Upper lobe of right lung (tissue), 1 donor: ENCODE data around the gene F10. TPM values are rescaled to one million over a fixed set of nuclear protein-coding genes. Genes with fewer than 3 reads are reported as not detected.

Experiments used
- ATAC-seq: fragments of 200-7000 bp; cut with Tn5 transposase; one replicate; pipeline ENCODE4 v1.9.1; 2020; ENCODE audit warnings: mild to moderate bottlenecking, moderate library complexity
- DNase-seq: peaks from one replicate; pipeline ENCODE4 v3.0.0-alpha.2; 2020
- H3K27ac ChIP-seq: fragments of 200-600 bp; one replicate; pipeline ENCODE4 v1.8.0; 2022
- H3K27me3 ChIP-seq: fragments of 200-600 bp; one replicate; pipeline ENCODE4 v1.8.0; 2022; ENCODE audit warnings: mild to moderate bottlenecking
- H3K36me3 ChIP-seq: fragments of 200-600 bp; one replicate; pipeline ENCODE4 v1.8.0; 2022
- H3K4me1 ChIP-seq: fragments of 200-600 bp; one replicate; pipeline ENCODE4 v1.8.0; 2022
- H3K4me3 ChIP-seq: fragments of 200-600 bp; one replicate; pipeline ENCODE4 v1.8.0; 2022; ENCODE audit warnings: mild to moderate bottlenecking
- H3K9me3 ChIP-seq: fragments of 200-600 bp; one replicate; pipeline ENCODE4 v1.8.0; 2022
- CTCF ChIP-seq: fragments of 200-600 bp; IDR thresholded peaks from one replicate; pipeline ENCODE4 v1.8.0; 2022; ENCODE audit warnings: antibody characterized with exemption
- intact Hi-C: fragments of 100-400 bp; cut with DNase I; formaldehyde crosslinking; loops from one replicate; pipeline ENCODE4 v1.11.0; 2022
- total RNA-seq: library from RNA; stranded (reverse); fragmentation: NEBNext Ultra II Directional; extraction: Animal tissue kit (Norgen Biotek cat#: 25700); gene quantifications from one replicate; pipeline ENCODE4 v1.2.1, GENCODE V29; 2021
- donor health status: DM: no; HTN: yes; CAD: no; lungs with severe emphysema.

F10 gene
- total RNA-seq, 1 donor from 2014 or later: 7.9 TPM

DNA sequence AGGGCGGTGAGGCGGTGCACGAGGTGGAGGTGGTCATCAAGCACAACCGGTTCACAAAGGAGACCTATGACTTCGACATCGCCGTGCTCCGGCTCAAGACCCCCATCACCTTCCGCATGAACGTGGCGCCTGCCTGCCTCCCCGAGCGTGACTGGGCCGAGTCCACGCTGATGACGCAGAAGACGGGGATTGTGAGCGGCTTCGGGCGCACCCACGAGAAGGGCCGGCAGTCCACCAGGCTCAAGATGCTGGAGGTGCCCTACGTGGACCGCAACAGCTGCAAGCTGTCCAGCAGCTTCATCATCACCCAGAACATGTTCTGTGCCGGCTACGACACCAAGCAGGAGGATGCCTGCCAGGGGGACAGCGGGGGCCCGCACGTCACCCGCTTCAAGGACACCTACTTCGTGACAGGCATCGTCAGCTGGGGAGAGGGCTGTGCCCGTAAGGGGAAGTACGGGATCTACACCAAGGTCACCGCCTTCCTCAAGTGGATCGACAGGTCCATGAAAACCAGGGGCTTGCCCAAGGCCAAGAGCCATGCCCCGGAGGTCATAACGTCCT is 26.4 kb downstream of the F10 start:
- H3K4me3 ChIP-seq: no peak overlapping the region
- no peak overlapping the region for H3K27ac ChIP-seq
- intact Hi-C loops: no loop called here
- DNase-seq (no peak), ATAC-seq (no peak)
- H3K9me3 ChIP-seq: no peaks in the 10 kb centered on the region
- H3K4me1 ChIP-seq: peaks cover 10% of the 10 kb centered on the region
- no peak for TF ChIP-seq CTCF
- H3K36me3 ChIP-seq: no peaks in the 10 kb centered on the region
- no peaks in the 10 kb centered on the region for H3K27me3 ChIP-seq

DNA sequence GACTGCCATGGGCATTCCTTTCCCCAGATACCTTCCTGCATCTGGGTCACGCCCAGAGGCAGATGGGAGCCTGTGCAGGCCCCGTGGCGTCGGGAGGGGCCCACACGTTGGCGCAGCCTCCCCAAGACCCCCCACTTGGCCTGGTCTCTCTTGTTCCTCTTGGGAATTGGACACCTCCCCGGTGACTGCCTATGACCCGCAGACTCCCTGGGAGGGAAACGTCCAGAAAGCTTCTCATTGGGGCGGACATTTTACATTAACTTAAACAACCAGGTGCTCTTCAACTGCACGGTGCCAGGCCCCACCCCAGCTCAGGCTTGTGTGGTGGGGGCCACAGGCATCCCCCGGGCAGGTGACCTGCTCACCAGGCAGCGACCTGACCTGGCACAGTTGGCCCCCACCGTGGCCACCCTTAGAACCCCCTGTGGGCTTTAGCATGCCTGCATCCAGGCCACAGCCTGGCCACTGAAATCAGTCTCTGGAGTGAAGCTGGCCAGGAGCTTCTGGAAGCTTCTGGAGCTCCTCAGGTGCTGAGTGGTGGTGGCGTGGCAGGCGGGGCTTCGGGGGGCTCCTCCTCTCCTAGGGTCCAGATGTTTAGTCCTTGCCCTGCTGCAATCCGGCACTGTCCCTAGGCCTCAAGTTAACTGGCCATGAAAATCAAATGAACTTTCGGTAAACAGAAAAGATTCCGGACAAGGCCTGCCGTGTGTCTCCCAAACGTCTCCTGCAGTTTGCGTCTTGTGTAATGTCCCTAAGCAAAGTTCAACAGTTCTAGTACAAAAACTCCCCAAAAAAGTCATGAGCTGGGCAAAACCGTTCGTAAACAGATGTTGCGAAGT is 27.3 kb downstream of the F10 start:
- no peaks in the 10 kb centered on the region for H3K36me3 ChIP-seq
- H3K9me3 ChIP-seq: no peaks in the 10 kb centered on the region
- intact Hi-C loops: no loop called here
- ATAC-seq (no peak), DNase-seq (no peak)
- H3K4me1 ChIP-seq: peaks cover 10% of the 10 kb centered on the region
- H3K4me3 ChIP-seq: no peak overlapping the region
- no peak overlapping the region for H3K27ac ChIP-seq
- no peaks in the 10 kb centered on the region for H3K27me3 ChIP-seq
- TF ChIP-seq CTCF: no peak

- ATAC-seq: no peak
- Histone ChIP-seq H3K27ac (no peak overlapping the region), H3K27me3 (no peaks in the 10 kb centered on the region), H3K36me3 (no peaks in the 10 kb centered on the region), H3K4me3 (no peak overlapping the region), H3K4me1 (peaks cover 10% of the 10 kb centered on the region), H3K9me3 (no peaks in the 10 kb centered on the region)
- TF ChIP-seq CTCF: no peak
- intact Hi-C loops: no loop called here
- no peak for DNase-seq
These were observed 28.2 kb downstream of the F10 start for GRCh38 chr13:113150550-113151365.

DNA sequence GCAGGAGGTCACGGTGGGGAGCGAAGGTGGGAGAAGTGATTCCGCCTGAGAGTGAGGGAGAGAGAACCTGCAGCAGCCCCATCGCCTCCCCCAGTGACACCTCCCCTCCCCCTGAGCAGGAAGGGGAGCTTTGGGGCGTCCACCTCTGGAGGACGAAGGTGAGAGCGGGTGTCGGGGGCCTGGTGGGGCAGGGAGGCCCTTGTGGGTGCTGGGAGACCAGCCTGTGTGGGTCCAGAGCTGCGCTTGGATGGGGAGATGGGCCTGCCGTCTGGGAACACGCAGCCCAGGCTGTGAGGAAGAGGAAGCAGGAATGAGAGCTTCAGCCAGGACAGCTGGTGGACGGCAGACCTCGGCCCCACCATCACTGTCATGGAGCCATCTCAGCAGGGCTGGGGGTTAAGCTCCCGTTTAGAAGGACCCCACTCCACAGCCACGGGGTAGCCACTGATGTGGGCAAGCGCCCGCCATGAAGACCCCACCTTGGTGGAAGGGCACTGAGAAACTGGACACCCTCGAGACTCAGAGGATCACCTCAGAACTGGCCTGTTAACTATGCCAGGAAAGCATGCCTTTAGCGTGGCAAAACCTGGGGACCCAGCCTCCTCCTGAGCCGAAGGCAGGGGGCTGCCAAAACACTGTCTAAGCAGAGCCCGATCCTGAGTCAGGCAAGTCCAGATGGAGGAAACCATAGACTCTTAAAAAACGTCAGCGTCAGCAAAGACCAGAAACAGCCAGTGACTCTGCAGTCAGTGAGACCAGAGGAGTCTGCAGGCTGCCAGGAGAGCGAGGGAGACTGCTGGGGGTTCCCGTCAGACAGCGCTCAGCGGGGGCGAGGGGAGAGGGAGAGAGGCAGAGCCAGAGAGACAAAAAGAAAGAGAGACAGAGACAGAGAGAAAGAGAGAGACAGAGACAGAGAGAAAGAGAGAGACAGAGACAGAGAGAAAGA is 29.4 kb downstream of the F10 start:
- no peak overlapping the region for H3K27ac ChIP-seq
- peaks cover 10% of the 10 kb centered on the region for H3K4me1 ChIP-seq
- H3K9me3 ChIP-seq: no peaks in the 10 kb centered on the region
- TF ChIP-seq CTCF: no peak
- H3K36me3 ChIP-seq: no peaks in the 10 kb centered on the region
- intact Hi-C loops: no loop called here
- ATAC-seq: no peak
- no peak overlapping the region for H3K4me3 ChIP-seq
- no peaks in the 10 kb centered on the region for H3K27me3 ChIP-seq
- DNase-seq: no peak

DNA sequence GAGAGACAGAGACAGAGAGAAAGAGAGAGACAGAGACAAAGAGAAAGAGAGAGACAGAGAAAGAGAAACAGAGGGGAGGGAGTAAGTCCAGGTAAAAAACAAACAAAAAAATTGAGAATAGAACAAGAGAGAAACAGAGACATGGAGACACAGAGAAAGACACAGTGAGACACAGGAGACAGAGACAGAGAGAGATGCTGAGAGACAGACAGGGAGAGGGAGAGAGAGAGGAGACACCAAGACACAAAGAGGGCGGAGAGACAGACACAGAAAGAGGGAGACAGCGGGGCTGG is 30.0 kb downstream of the F10 start:
- intact Hi-C loops: no loop called here
- no peak for ATAC-seq
- H3K4me3 ChIP-seq: peak overlapping the region; percentile 55
- H3K27me3 ChIP-seq: no peaks in the 10 kb centered on the region
- no peaks in the 10 kb centered on the region for H3K36me3 ChIP-seq
- H3K4me1 ChIP-seq: peaks cover 10% of the 10 kb centered on the region
- no peak for DNase-seq
- no peak for TF ChIP-seq CTCF
- no peak overlapping the region for H3K27ac ChIP-seq
- H3K9me3 ChIP-seq: no peaks in the 10 kb centered on the region
